ENCODE results near the gene SH3PXD2A.

SH3PXD2A gene

GRCh38 chr10:103829838-103830465, 25.4 kb downstream of the SH3PXD2A start:
- TF ChIP-seq CTCF (IDR thresholded peaks at IDR 0.05) = no peak
- Histone ChIP-seq H3K4me1 (ENCODE audit: control insufficient read depth in 1 of 2, insufficient read depth in 1 of 2, low read depth in 1 of 2, low read length in 1 of 2) (no peaks in the 10 kb centered on the region), H3K36me3 (no peaks in the 10 kb centered on the region), H3K9me3 (peaks cover 6% of the 10 kb centered on the region), H3K27ac (no peak overlapping the region), H3K4me3 (ENCODE audit: low read depth in 1 of 2, low read length in 1 of 2) (no peak overlapping the region), H3K27me3 (peaks cover 11% of the 10 kb centered on the region)

- H3K4me1 ChIP-seq (ENCODE audit: control insufficient read depth in 1 of 2, insufficient read depth in 1 of 2, low read depth in 1 of 2, low read length in 1 of 2) = no peaks in the 10 kb centered on the region
- peaks cover 6% of the 10 kb centered on the region for H3K9me3 ChIP-seq
- no peak for TF ChIP-seq CTCF (IDR thresholded peaks at IDR 0.05)
- no peaks in the 10 kb centered on the region for H3K36me3 ChIP-seq
- no peak overlapping the region for H3K4me3 ChIP-seq (ENCODE audit: low read depth in 1 of 2, low read length in 1 of 2)
- H3K27me3 ChIP-seq = peaks cover 11% of the 10 kb centered on the region
- H3K27ac ChIP-seq = no peak overlapping the region
Measured at GRCh38 chr10:103829278-103829677, 26.1 kb downstream of the SH3PXD2A start.

GRCh38 chr10:103828587-103829197, 26.7 kb downstream of the SH3PXD2A start:
- Histone ChIP-seq H3K36me3 (no peaks in the 10 kb centered on the region), H3K27me3 (peaks cover 11% of the 10 kb centered on the region), H3K4me3 (ENCODE audit: low read depth in 1 of 2, low read length in 1 of 2) (no peak overlapping the region), H3K9me3 (peaks cover 6% of the 10 kb centered on the region), H3K27ac (no peak overlapping the region), H3K4me1 (ENCODE audit: control insufficient read depth in 1 of 2, insufficient read depth in 1 of 2, low read depth in 1 of 2, low read length in 1 of 2) (no peaks in the 10 kb centered on the region)
- no peak for TF ChIP-seq CTCF (IDR thresholded peaks at IDR 0.05)

- Histone ChIP-seq H3K27ac (no peak overlapping the region), H3K4me3 (ENCODE audit: low read depth in 1 of 2, low read length in 1 of 2) (no peak overlapping the region), H3K27me3 (peaks cover 11% of the 10 kb centered on the region), H3K4me1 (ENCODE audit: control insufficient read depth in 1 of 2, insufficient read depth in 1 of 2, low read depth in 1 of 2, low read length in 1 of 2) (no peaks in the 10 kb centered on the region), H3K9me3 (peaks cover 6% of the 10 kb centered on the region), H3K36me3 (no peaks in the 10 kb centered on the region)
- no peak for TF ChIP-seq CTCF (IDR thresholded peaks at IDR 0.05)
Measured at GRCh38 chr10:103828107-103828506, 27.3 kb downstream of the SH3PXD2A start.

GRCh38 chr10:103826885-103827284, 28.5 kb downstream of the SH3PXD2A start:
- H3K27me3 ChIP-seq = peaks cover 11% of the 10 kb centered on the region
- no peaks in the 10 kb centered on the region for H3K36me3 ChIP-seq
- no peak overlapping the region for H3K27ac ChIP-seq
- no peak overlapping the region for H3K4me3 ChIP-seq (ENCODE audit: low read depth in 1 of 2, low read length in 1 of 2)
- TF ChIP-seq CTCF (IDR thresholded peaks at IDR 0.05) = no peak
- H3K4me1 ChIP-seq (ENCODE audit: control insufficient read depth in 1 of 2, insufficient read depth in 1 of 2, low read depth in 1 of 2, low read length in 1 of 2) = no peaks in the 10 kb centered on the region
- no peaks in the 10 kb centered on the region for H3K9me3 ChIP-seq

All from neutrophil (primary cell).